Measurements from ENCODE around the gene ANO10.
"Not testable (repeated sequence)": the region's sequence is repeated elsewhere in the genome, so short reads cannot be mapped to it uniquely, and the experiment has no call there.

ANO10 gene

GRCh38 chr3:43525386-43525785 is 96.4 kb downstream of the ANO10 start:
- peaks cover 21% of the 10 kb centered on the region for H3K36me3 Mint-ChIP-seq
- no peak overlapping the region for H3K4me3 Mint-ChIP-seq
- no peak for ATAC-seq
- peaks cover 9% of the 10 kb centered on the region for H3K9me3 Mint-ChIP-seq
- H3K4me1 Mint-ChIP-seq, result no peaks in the 10 kb centered on the region
- H3K27me3 Mint-ChIP-seq, result no peaks in the 10 kb centered on the region
- no peak overlapping the region for H3K27ac Mint-ChIP-seq

- Mint-ChIP-seq H3K4me3 (no peak overlapping the region), H3K27ac (no peak overlapping the region), H3K27me3 (no peaks in the 10 kb centered on the region), H3K4me1 (no peaks in the 10 kb centered on the region), H3K36me3 (peaks cover 30% of the 10 kb centered on the region), H3K9me3 (peaks cover 23% of the 10 kb centered on the region)
- ATAC-seq, result peak; percentile 8
Observed at GRCh38 chr3:43523454-43524053, 98.3 kb downstream of the ANO10 start.

GRCh38 chr3:43522727-43523362 is 99.0 kb downstream of the ANO10 start:
- H3K36me3 Mint-ChIP-seq, result peaks cover 23% of the 10 kb centered on the region
- no peaks in the 10 kb centered on the region for H3K4me1 Mint-ChIP-seq
- peaks cover 22% of the 10 kb centered on the region for H3K9me3 Mint-ChIP-seq
- no peak overlapping the region for H3K27ac Mint-ChIP-seq
- H3K4me3 Mint-ChIP-seq, result no peak overlapping the region
- H3K27me3 Mint-ChIP-seq, result no peaks in the 10 kb centered on the region
- ATAC-seq, result no peak

GRCh38 chr3:43521941-43522340 is 99.9 kb downstream of the ANO10 start:
- Mint-ChIP-seq H3K9me3 (peaks cover 17% of the 10 kb centered on the region), H3K4me1 (no peaks in the 10 kb centered on the region), H3K36me3 (peaks cover 17% of the 10 kb centered on the region), H3K27me3 (no peaks in the 10 kb centered on the region), H3K4me3 (no peak overlapping the region), H3K27ac (no peak overlapping the region)
- ATAC-seq, result no peak

- not testable (repeated sequence) for ATAC-seq, H3K27me3 Mint-ChIP-seq, H3K4me1 Mint-ChIP-seq, H3K27ac Mint-ChIP-seq, H3K4me3 Mint-ChIP-seq
- peaks cover 17% of the 10 kb centered on the region for H3K9me3 Mint-ChIP-seq
- H3K36me3 Mint-ChIP-seq, result peaks cover 31% of the 10 kb centered on the region
Observed at GRCh38 chr3:43518515-43518914, 103.3 kb downstream of the ANO10 start.

- Mint-ChIP-seq H3K4me1 (no peaks in the 10 kb centered on the region), H3K4me3 (no peak overlapping the region), H3K27ac (no peak overlapping the region), H3K9me3 (peaks cover 17% of the 10 kb centered on the region), H3K27me3 (no peaks in the 10 kb centered on the region), H3K36me3 (peaks cover 36% of the 10 kb centered on the region)
- no peak for ATAC-seq
Observed at GRCh38 chr3:43515970-43516635, 105.7 kb downstream of the ANO10 start.

- no peak for ATAC-seq
- peaks cover 36% of the 10 kb centered on the region for H3K36me3 Mint-ChIP-seq
- H3K4me1 Mint-ChIP-seq, result no peaks in the 10 kb centered on the region
- H3K4me3 Mint-ChIP-seq, result no peak overlapping the region
- H3K9me3 Mint-ChIP-seq, result peaks cover 17% of the 10 kb centered on the region
- no peak overlapping the region for H3K27ac Mint-ChIP-seq
- H3K27me3 Mint-ChIP-seq, result no peaks in the 10 kb centered on the region
Observed at GRCh38 chr3:43515208-43515917, 106.4 kb downstream of the ANO10 start.

GRCh38 chr3:43512754-43513404 is 108.9 kb downstream of the ANO10 start:
- ATAC-seq, result no peak

GRCh38 chr3:43506644-43507043 is 115.2 kb downstream of the ANO10 start:
- Mint-ChIP-seq H3K4me1 (no peaks in the 10 kb centered on the region), H3K27me3 (no peaks in the 10 kb centered on the region), H3K9me3 (no peaks in the 10 kb centered on the region), H3K4me3 (no peak overlapping the region), H3K36me3 (no peaks in the 10 kb centered on the region), H3K27ac (no peak overlapping the region)
- ATAC-seq, result no peak

More at GRCh38 chr3:43512754-43513404, 108.9 kb downstream of the ANO10 start:
- no peaks in the 10 kb centered on the region for H3K9me3 Mint-ChIP-seq
- no peak overlapping the region for H3K27ac Mint-ChIP-seq
- H3K27me3 Mint-ChIP-seq, result no peaks in the 10 kb centered on the region
- no peaks in the 10 kb centered on the region for H3K4me1 Mint-ChIP-seq
- H3K4me3 Mint-ChIP-seq, result no peak overlapping the region
- peaks cover 19% of the 10 kb centered on the region for H3K36me3 Mint-ChIP-seq

GRCh38 chr3:43505351-43505750 is 116.5 kb downstream of the ANO10 start:
- Mint-ChIP-seq H3K27ac (no peak overlapping the region), H3K36me3 (no peaks in the 10 kb centered on the region), H3K27me3 (no peaks in the 10 kb centered on the region), H3K9me3 (no peaks in the 10 kb centered on the region), H3K4me3 (no peak overlapping the region), H3K4me1 (no peaks in the 10 kb centered on the region)
- ATAC-seq, result no peak

- Mint-ChIP-seq H3K27me3 (no peaks in the 10 kb centered on the region), H3K4me1 (no peaks in the 10 kb centered on the region), H3K27ac (no peak overlapping the region), H3K9me3 (no peaks in the 10 kb centered on the region), H3K4me3 (no peak overlapping the region), H3K36me3 (no peaks in the 10 kb centered on the region)
- no peak for ATAC-seq
Observed at GRCh38 chr3:43503067-43503728, 118.6 kb downstream of the ANO10 start.

GRCh38 chr3:43499256-43499655 is 122.6 kb downstream of the ANO10 start:
- H3K4me1 Mint-ChIP-seq, result no peaks in the 10 kb centered on the region
- peaks cover 6% of the 10 kb centered on the region for H3K36me3 Mint-ChIP-seq
- no peak overlapping the region for H3K4me3 Mint-ChIP-seq
- H3K27me3 Mint-ChIP-seq, result no peaks in the 10 kb centered on the region
- ATAC-seq, result no peak
- no peak overlapping the region for H3K27ac Mint-ChIP-seq
- no peaks in the 10 kb centered on the region for H3K9me3 Mint-ChIP-seq

- Mint-ChIP-seq H3K36me3 (peaks cover 6% of the 10 kb centered on the region), H3K9me3 (no peaks in the 10 kb centered on the region), H3K27ac (no peak overlapping the region), H3K4me3 (no peak overlapping the region), H3K4me1 (no peaks in the 10 kb centered on the region), H3K27me3 (no peaks in the 10 kb centered on the region)
- no peak for ATAC-seq
Observed at GRCh38 chr3:43497905-43498365, 123.9 kb downstream of the ANO10 start.

- Mint-ChIP-seq H3K4me1 (no peaks in the 10 kb centered on the region), H3K27me3 (no peaks in the 10 kb centered on the region)
- no peak for ATAC-seq
Observed at GRCh38 chr3:43497422-43497821, 124.4 kb downstream of the ANO10 start.

More at GRCh38 chr3:43497422-43497821, 124.4 kb downstream of the ANO10 start:
- Mint-ChIP-seq H3K4me3 (no peak overlapping the region), H3K27ac (no peak overlapping the region), H3K9me3 (no peaks in the 10 kb centered on the region), H3K36me3 (peaks cover 6% of the 10 kb centered on the region)

Measured in stimulated activated memory B cell treated with anti-CD40 and anti-IgM and Interleukin-4, amounts not matched to agents 10 μg/mL and 1 μg/mL and 100 μg/mL, for 72 hours (primary cell).